Adrenal gland (tissue), 5 donors: ENCODE data around the gene LYPLAL1.

Experiments
- POLR2A ChIP-seq, 2 donors: fragments of 450-650 bp; IDR thresholded peaks; one replicate each; pipeline ENCODE4 v1.6.1; 2017; ENCODE audit warnings: antibody characterized with exemption in 2 of 2, mild to moderate bottlenecking in 2 of 2, moderate library complexity in 1 of 2
- TF ChIP-seq, protein P1 (sequence below), 6 experiments: fragments of 450-650 bp in 4 of 6; fragments of 200-600 bp in 2 of 6; sonication (generic) in 1 of 6; IDR thresholded peaks; 1 replicate in 5 of 6; 2 replicates in 1 of 6; pipeline versions ENCODE4 v1.5.1 to v1.8.0; 2016 to 2021; ENCODE audit warnings: antibody characterized with exemption in 6 of 6, mild to moderate bottlenecking in 2 of 6, moderate library complexity in 1 of 6
- donor health status: DM: no; HTN: no; CAD: no.

DNA sequence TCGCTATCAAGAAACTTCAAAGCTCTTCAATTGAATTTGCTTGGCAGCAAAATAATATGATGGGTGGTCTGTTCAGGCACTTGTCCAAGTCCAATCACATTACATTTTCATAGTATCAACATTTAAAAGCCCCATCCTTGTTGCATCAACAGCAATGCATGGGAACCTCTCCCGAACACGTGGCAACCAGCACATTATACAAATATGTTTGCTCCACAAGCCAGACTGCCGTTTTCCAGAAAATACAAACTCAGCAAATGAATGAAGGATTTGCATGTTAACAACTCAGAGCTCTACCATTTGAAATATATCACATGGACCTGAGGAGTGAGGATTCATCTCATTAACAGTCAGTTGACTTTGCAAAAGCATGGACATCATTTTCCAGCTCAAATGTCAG, 20.0 kb upstream of the LYPLAL1 start:
- TF ChIP-seq, protein P1, sequence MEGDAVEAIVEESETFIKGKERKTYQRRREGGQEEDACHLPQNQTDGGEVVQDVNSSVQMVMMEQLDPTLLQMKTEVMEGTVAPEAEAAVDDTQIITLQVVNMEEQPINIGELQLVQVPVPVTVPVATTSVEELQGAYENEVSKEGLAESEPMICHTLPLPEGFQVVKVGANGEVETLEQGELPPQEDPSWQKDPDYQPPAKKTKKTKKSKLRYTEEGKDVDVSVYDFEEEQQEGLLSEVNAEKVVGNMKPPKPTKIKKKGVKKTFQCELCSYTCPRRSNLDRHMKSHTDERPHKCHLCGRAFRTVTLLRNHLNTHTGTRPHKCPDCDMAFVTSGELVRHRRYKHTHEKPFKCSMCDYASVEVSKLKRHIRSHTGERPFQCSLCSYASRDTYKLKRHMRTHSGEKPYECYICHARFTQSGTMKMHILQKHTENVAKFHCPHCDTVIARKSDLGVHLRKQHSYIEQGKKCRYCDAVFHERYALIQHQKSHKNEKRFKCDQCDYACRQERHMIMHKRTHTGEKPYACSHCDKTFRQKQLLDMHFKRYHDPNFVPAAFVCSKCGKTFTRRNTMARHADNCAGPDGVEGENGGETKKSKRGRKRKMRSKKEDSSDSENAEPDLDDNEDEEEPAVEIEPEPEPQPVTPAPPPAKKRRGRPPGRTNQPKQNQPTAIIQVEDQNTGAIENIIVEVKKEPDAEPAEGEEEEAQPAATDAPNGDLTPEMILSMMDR (IDR thresholded peaks at IDR 0.05) = no peak
- TF ChIP-seq POLR2A (IDR thresholded peaks at IDR 0.05) = no peak
